HCT116 (cell line): ENCODE data around the gene LAPTM4A.

Experiments used
- CTCF ChIP-seq, 3 experiments: fragments of 200-600 bp in 1 of 3; sonication (generic) in 1 of 3; IDR thresholded peaks in 2 of 3; conservative IDR thresholded peaks in 1 of 3; 2 replicates each; pipeline ENCODE4 v1.5.1; 2012 to 2017; ENCODE audit warnings: low read depth in 2 of 3, low read length in 2 of 3, antibody characterized with exemption in 1 of 3, borderline replicate concordance in 1 of 3, control low read depth in 1 of 3, mild to moderate bottlenecking in 1 of 3, mixed read lengths in 1 of 3, mixed run types in 1 of 3, moderate library complexity in 1 of 3; ENCODE audit not compliant: insufficient read depth in 1 of 3
- EGR1 ChIP-seq: IDR thresholded peaks from 2 replicates; pipeline ENCODE4 v1.6.1; 2012; ENCODE audit warnings: low read depth
- ELF1 ChIP-seq: IDR thresholded peaks from 2 replicates; pipeline ENCODE4 v1.6.1; 2012; ENCODE audit warnings: low read depth, borderline replicate concordance
- EZH2 ChIP-seq: fragments of 200-600 bp; sonication (generic); IDR thresholded peaks from 2 replicates; pipeline ENCODE4 v1.6.1; 2017; ENCODE audit warnings: antibody characterized with exemption, mixed run types
- EZH2phosphoT487 ChIP-seq: fragments of 200-600 bp; IDR thresholded peaks from 2 replicates; pipeline ENCODE4 v1.6.1; 2018; ENCODE audit warnings: antibody characterized with exemption, borderline replicate concordance
- POLR2A ChIP-seq: IDR thresholded peaks from 2 replicates; pipeline ENCODE4 v1.7.0; 2011; ENCODE audit warnings: borderline replicate concordance; ENCODE audit not compliant: insufficient read depth, insufficient read length; ENCODE audit errors: extremely low read depth
- RAD21 ChIP-seq: IDR thresholded peaks from 2 replicates; pipeline ENCODE4 v1.6.1; 2012; ENCODE audit warnings: low read depth, mild to moderate bottlenecking
- SIN3A ChIP-seq: IDR thresholded peaks from 2 replicates; pipeline ENCODE4 v1.6.1; 2012; ENCODE audit warnings: low read depth
- SRF ChIP-seq: IDR thresholded peaks from 2 replicates; pipeline ENCODE4 v1.6.1; 2012; ENCODE audit warnings: low read depth
- ZFX ChIP-seq: fragments of 450-650 bp; IDR thresholded peaks from 2 replicates; pipeline ENCODE4 v1.6.1; 2017
- TF ChIP-seq, protein P1 (sequence below): IDR thresholded peaks from 2 replicates; pipeline ENCODE4 v1.6.1; 2012
- TF ChIP-seq, protein P2 (sequence below): IDR thresholded peaks from 2 replicates; pipeline ENCODE4 v1.6.1; 2012
- TF ChIP-seq, protein P3 (sequence below): IDR thresholded peaks from 2 replicates; pipeline ENCODE4 v1.6.1; 2012; ENCODE audit warnings: low read depth

DNA sequence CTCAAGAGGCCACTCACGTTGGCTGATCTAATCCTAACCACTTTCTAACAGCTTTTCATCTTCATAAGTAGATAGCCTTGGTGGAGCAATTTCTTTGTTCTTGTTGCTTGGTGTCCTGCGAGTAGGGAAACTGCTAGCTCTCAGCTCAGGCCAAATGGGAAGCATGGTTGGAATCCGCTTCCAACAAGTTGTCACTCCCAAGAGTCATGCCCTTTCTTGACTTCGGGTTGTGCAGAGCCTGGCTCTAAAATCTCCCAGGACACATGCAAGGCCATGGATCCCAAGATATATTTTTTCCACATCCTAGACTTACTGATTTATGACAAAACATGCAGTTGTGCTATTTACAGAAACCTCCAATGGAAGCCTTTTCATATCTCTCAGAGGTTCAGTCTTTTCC, 31.7 kb downstream of the LAPTM4A start:
- TF ChIP-seq CTCF (IDR thresholded peaks at IDR 0.05 in 2 of 3, conservative IDR thresholded peaks at IDR 0.05 in 1 of 3; ENCODE audit: borderline replicate concordance in 1 of 3, insufficient read depth in 1 of 3, low read depth in 2 of 3, low read length in 2 of 3) = no peak
- TF ChIP-seq SRF = no peak
- TF ChIP-seq SIN3A = no peak
- no peak for TF ChIP-seq EZH2phosphoT487
- no peak for TF ChIP-seq ZFX
- no peak for TF ChIP-seq ELF1
- TF ChIP-seq, protein P1, sequence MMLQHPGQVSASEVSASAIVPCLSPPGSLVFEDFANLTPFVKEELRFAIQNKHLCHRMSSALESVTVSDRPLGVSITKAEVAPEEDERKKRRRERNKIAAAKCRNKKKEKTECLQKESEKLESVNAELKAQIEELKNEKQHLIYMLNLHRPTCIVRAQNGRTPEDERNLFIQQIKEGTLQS = no peak
- TF ChIP-seq EZH2 = no peak
- no peak for TF ChIP-seq RAD21
- TF ChIP-seq, protein P2, sequence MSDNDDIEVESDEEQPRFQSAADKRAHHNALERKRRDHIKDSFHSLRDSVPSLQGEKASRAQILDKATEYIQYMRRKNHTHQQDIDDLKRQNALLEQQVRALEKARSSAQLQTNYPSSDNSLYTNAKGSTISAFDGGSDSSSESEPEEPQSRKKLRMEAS = no peak
- TF ChIP-seq, protein P3, sequence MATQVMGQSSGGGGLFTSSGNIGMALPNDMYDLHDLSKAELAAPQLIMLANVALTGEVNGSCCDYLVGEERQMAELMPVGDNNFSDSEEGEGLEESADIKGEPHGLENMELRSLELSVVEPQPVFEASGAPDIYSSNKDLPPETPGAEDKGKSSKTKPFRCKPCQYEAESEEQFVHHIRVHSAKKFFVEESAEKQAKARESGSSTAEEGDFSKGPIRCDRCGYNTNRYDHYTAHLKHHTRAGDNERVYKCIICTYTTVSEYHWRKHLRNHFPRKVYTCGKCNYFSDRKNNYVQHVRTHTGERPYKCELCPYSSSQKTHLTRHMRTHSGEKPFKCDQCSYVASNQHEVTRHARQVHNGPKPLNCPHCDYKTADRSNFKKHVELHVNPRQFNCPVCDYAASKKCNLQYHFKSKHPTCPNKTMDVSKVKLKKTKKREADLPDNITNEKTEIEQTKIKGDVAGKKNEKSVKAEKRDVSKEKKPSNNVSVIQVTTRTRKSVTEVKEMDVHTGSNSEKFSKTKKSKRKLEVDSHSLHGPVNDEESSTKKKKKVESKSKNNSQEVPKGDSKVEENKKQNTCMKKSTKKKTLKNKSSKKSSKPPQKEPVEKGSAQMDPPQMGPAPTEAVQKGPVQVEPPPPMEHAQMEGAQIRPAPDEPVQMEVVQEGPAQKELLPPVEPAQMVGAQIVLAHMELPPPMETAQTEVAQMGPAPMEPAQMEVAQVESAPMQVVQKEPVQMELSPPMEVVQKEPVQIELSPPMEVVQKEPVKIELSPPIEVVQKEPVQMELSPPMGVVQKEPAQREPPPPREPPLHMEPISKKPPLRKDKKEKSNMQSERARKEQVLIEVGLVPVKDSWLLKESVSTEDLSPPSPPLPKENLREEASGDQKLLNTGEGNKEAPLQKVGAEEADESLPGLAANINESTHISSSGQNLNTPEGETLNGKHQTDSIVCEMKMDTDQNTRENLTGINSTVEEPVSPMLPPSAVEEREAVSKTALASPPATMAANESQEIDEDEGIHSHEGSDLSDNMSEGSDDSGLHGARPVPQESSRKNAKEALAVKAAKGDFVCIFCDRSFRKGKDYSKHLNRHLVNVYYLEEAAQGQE = no peak
- no peak for TF ChIP-seq POLR2A
- no peak for TF ChIP-seq EGR1
